Measurements from ENCODE around the gene SPATA2.

SPATA2 gene

DNA sequence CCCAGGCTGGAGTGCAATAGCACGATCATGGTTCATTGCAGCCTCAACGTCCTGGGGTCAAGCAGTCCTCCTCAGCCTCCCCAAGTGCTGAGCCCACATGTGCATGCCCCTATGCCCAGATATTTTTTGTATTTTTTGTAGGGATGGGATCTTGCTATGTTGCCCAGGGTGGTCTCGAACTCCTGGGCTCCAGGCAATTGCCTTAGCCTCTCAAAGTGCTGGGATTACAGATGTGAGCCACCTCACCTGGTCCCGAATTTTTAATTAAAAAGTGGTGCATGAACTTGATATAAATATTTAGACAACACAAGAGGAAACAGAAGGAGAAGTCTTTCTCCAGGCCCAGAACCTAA is 13.8 kb upstream of the SPATA2 start:
- no peak for DNase-seq (ENCODE audit: low read depth)

DNA sequence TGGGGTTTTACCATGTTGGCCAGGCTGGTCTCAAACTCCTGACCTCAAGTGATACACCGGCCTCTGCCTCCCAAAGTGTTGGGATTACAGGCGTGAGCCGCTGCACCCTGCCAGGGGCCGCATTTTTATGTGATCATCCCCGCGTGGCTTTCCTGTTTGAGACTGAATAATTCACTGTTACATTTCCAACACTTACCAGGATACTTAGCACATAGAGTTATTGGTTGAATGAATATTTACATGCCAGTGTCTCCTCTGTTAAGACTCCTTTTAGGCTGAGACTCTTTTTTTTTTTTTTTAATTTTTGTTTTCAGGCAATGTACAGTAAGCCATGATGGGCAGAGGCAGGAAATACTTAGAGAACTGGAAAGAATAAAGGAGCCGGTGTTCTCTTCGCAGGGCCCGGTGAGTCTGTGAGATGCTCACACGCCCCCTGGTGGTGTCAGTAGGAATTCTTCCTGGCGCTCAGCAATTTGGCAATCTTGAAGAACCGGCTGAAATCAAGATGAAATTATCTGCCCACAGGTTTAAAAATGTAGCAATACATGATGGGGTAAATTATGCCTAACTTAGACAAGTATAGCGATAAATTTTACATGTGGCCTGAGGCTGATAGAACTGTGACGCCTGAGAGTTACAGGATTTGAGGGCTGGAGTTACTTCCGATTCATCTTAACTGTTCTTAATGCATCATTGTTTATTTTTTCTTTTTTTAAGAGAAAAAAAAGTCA is 13.2 kb upstream of the SPATA2 start:
- peak; percentile 86 for DNase-seq (ENCODE audit: low read depth)

DNA sequence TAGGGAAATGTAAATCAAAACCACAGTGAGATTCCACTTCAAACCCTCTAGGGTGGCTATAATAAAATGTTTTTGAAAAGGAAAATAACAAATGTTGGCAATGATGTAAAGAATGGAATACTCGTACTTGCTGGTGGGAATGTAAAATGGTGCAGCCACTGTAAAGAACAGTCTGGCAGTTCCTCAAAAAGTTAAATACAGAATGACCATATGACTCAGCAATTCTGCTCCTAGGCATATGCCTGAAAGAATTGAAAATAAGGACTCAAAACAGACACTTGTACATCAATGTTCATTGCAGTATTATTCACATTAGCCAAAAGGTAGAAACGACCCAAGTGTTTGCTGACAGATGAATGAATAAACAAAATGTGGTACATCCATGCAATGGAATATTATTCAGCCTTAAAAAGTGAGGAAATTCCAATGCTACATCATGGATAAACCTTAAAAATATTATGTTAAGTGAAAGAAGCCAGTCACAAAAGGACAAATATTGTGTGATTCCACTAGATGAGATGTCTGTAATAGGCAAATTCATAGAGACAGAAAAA is 10.6 kb upstream of the SPATA2 start:
- DNase-seq (ENCODE audit: low read depth): no peak

DNA sequence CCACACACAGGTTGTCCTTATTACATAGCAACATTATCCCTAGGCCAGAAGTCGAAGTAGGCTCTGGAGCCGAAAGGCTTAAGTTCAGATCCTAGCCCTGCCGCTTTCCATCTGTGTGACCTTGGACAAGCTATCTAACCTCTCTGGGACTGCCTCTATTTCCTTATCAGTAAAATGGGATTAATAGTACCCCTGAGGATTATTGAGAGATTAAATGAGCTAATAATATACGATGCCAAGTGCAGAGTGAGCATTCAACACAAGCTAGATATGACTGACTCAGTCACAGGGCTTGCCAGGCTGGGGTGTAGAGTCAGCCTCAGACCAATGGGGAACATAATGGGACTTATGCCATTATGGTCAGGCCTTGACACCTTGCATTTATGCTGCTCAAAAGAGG is 8.9 kb upstream of the SPATA2 start:
- no peak for DNase-seq (ENCODE audit: low read depth)

DNA sequence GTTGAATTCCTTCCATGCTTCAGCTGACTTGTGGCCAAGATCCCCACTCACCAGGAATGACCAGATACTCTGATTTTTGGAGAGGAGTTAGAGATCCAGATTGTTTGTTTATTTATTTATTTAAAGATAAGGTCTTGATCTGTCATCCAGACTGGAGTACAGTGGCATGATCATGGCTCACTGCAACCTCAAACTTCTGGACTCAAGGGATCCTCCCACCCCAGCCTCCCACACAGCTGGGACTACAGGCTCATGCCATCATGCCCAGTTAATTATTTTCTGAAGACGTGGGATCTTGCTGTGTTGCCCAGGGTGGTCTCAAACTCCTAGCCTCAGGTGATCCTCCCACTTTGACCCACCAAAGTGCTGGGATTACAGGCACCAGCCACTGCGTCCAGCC is 4.1 kb upstream of the SPATA2 start:
- no peak for DNase-seq (ENCODE audit: low read depth)

DNA sequence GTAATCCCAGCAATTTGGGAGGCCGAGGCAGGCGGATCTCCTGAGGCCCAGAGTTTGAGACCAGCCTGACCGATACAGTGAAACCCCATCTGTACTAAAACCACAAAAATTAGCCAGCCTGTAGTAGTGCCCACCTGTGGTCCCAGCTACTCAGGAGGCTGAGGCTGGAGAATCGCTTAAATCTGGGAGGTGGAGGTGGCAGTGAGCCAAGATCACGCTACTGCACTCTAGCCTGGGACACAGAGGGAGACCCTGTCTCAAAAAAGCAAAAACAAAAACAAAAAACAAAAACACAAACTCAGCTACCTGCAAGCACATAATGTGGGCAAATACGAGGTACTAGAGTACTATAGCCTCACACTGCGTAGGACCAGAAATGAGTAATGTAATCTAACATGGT is 3.7 kb upstream of the SPATA2 start:
- no peak for DNase-seq (ENCODE audit: low read depth)

DNA sequence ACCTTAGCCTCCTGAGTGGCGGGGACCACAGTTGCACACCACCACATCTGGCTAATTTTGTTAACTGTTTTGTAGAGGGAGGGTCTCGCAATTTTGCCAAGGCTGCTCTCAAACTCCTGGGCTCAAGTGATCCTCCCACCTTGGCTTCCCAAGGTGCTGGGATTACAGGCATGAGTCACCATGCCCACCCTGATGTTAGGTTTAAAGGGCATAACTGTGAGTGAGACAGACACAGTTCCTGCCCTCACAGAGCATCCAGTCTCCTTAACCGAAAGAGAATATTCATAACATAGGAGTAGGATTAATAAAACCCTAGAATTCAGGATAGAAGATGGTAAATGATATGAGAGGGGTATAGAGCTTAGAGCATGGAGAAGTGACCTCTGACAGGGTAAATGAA is 3.1 kb upstream of the SPATA2 start:
- DNase-seq (ENCODE audit: low read depth): no peak

DNA sequence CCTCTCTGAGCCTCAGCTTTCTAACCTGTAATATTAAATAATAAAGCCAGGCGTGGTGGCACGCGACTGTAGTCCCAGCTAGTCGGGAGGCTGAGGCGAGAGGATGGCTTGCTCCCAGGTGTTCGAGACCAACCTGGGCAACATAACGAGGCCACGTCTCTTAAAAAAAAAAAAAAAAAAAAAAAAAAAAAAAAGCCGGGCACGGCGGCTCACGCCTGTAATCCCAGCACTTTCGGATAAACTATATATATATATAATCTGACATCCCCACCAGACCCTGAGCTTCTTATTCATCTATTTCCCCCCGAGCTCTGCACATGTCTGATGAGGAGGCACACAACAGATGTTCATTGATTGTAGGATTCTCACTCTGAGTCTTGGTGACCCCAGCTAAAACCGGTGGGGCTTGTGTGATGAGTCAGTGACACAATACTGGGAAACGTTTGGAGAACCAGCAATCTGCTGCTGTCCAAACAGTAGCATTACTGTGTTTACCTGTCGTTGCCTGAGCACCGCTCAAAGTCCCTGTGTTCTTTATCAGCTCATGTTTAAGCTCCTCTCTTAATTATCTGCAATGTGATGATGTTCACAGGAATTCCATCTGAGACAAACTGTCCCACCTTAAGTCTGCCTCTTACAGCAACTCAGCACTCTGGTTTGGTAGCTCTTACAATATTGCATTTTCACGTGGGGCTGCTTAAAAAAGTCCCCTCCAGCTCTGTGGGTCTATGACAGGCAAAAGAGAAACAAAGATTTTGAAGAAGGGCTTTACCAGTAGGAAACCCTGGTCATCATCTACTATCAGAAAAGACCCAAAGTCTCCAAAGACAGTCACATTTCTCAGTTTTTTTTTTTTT is 1.0 kb upstream of the SPATA2 start:
- DNase-seq (ENCODE audit: low read depth): no peak

DNA sequence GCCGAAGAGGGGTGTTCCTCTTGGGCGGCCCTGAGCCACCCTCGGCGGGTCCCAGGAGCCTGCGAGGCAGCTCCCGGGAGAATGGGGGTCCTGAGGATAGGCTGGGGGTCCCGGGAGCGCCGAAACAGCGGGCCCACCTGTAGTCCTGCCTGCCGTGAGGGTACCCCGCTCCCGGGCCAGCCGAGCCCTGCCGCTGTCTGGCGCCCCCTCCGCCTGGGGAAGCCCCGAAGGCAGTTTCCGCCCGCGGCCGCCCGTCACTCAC is 280 bp downstream of the SPATA2 start:
- DNase-seq (ENCODE audit: low read depth): no peak

DNA sequence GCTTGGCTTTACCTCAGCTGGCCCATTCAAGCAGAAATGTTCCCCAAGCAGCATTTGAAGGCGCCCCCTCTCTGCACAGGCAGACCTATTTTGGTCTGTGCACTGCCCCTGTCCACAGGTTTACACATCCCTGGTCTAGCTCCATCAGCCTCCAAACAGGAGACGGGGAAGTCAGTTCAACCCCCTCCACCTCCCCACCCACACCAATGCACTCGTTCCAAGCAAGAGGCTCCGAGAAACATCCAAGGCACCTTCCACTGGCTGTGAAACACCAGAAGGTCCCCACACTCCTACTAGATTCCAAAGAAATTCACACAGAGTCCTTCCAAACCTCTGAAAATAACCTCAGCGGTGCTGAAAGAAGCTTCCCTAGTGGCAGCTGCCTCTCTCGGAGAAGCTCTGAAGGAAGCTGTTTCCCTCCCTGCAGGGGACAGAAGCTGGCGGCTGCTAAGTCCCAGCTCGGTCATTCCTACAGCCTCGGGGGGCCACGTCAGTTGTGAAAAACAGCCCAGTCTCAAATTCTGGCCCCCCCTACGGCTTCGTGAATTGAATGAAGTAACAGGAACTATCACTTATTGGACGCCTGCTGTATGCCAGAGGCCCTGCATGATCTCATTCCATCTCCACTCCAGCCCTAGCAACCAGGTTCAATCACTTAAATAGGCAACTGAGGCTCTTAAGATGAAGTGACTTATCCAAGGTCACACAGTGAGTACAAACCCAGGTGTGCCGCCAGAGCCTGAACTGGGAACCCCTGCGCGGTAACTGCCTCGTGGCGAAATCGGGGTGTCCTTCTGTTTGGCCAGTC is 815 bp downstream of the SPATA2 start:
- no peak for DNase-seq (ENCODE audit: low read depth)

DNA sequence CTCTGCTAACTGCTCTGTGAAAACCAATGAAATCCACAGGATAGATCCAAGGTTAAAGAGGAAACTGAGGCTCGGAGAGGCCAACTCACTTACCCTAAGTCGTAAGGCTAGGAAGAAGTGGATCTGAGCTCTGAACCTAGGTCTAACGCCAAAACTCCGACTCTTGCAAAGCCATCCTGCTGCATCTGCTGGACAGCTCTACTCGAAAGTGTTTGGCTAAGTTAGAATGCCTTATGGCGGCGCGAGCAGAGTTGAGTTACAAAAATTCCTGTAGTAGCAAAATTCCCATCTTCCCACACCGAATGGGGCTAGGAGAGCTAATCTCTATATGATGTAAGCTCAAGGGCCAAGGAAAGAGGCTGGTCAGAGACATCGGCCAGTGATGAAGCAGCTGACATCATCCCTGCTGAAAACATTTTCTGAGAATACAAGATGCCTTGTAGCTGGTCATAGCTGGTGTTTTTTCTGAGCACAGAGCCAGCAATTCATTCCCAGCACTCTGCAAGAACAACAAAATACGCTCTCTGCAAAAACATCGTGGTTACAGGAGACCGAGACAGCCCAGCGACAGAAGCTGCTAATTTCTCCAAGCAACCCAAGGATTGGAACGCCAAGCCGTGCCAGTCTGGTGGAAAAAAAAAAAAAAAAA is 1.8 kb downstream of the SPATA2 start:
- DNase-seq (ENCODE audit: low read depth): no peak

DNA sequence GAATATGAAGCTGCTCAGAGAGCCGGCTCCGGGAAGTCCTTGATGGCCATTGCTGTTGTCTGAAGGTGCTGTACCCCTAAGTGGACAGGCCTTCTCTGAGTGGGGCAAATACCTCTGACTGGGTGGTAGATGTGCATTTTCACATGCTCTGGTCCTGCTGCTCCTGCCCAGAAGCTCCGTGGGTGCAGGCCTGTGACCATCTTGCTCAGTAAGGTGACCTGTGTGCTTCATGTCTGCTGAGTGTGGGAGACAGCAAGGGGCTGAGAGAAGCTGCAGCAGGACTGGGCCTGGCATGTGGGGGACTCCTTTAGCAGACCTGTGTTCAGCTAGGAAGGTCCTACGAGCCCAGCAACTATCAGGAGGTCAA is 5.0 kb downstream of the SPATA2 start:
- no peak for DNase-seq (ENCODE audit: low read depth)

DNA sequence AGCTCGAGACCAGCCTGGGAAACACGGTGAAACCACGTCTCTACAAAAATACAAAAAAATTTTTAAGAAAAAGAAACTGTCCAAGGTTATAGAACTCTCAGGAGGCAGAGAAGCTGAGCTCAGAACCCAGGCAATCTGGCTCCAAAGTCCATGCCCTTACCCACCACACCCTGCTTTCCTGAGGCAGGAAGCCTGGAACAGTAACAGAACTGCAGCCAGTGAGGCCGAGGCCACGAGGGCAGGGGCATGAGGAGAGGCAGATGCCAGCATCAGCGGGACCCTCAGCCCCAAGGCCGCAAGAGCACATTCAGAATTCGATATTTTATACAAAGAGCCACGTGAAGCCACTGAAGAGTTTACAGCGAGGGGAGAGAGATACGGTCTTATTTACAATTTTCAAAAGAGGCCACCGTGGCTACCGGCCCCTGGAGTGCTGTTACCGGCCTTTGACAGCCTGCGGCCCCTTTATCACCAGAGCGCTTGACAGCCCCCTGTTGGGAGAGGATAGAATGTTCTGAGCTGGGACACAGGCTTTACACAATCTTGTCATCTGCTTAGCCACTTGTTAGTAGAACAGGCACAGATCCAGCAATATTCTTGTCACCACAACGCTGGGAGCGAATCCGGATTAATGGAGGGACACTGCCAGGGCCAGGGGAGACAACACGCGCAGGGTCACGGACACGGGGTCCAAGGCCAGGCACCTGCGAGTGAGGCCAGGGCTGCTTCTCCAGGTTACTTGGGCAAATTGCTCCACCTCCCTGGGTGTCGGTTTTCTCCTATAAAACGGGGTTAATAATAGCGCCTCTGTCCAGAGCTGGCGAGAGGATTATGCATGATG is 5.6 kb downstream of the SPATA2 start:
- DNase-seq (ENCODE audit: low read depth): no peak

DNA sequence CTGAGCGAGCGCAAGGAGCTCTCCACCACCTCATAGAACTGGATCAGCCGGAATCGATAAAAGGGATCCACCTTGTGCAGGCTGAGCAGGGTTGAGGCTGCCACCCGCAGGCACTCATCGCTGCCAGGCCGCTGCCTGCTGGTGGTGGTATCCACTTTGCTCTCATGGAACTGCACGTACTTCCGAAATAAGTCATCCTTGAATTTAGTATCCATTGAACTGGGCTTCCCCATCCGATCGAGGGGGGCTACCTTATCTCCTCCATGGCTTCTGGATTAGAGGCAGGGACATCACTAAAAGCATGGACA is 7.1 kb downstream of the SPATA2 start:
- DNase-seq (ENCODE audit: low read depth): no peak

DNA sequence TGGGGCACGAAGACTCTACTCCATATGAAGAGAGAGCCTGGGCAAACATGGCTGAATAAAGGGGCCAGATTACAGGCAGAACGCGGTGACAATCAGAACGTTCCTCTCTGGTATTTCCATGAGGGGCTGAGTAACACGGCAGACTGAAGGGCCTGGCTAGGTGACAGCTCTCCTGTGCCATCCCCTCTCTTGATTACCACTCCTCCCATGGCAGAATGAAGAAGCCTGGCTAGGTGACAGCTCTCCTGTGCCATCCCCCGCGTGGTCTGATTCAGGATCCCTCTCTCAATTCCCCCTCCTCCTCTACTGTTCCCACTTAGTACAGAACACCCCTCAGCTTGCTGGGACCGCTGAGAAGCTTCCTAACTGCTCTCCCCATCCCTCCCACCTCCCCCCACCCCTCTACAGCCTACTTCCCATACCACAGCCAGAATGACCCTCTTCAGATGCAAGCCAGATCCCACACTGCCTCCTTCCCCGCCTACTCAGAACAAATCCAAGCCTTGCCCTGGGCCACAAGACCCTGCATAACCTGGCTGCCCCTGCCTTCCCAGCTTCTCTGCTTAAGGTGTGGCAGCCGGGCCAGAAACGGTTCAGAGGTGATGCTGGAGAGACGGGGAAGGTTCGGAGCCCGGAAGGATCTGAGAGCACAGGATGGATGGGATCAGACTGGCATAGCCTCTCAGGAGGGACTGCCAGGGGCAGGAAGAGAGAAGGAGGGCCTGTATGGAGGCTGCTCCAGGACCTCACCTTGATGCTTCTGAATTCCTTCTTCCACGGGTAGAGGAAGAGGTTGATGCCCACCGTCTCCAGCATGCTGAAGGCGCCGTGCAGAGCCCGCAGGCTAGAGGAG is 7.7 kb downstream of the SPATA2 start:
- DNase-seq (ENCODE audit: low read depth): no peak

DNA sequence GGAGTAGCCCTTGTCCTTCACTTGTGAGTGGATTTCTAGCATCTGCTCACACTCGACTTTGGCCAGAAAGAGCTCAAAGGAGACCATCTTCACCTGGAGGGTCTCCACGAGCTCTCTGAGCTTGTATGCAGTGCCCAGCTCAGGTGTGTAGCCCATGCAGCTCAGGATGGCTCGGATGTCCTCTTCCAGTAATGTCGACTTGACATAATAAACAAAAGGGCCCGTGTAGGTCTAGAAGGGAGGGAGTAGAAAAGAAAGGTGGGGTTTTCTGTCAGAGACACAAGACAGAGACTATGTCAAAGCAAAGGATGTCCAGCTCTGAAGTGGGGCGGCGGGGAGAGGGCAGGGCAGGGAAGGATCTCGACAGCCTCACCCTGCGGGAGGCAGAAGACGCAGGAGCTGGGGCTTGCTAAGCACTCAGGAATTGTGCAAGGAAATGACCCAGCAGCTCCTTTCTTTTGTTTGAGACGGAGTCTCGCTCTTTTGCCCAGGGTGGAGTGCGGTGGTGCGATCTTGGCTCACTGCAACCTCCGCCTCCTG is 8.6 kb downstream of the SPATA2 start:
- no peak for DNase-seq (ENCODE audit: low read depth)

DNA sequence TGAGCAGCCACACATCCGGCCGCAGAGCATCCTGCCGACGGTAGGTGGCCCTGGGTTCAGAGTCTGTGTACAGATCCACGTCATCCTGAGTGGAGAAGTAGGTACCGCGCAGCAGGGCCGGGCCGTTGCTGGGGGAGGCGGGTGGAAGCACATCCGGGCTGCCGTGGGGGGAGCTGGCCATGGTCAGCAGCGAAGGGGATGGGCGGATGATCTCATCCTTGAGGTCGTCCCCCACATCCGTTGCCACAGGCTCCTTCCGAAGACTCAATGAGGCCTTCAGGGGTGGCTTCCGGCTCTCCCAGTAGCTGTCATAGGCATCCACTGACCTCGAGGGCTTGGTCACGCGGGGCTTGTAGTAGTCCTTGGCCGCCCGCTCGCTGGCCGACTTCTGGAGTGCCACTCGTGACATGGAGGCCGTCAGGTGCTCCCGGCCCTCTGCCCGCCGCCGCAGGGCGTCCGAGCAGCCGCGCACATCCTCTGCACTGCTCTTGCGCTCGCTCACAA is 9.2 kb downstream of the SPATA2 start:
- DNase-seq (ENCODE audit: low read depth): no peak

DNA sequence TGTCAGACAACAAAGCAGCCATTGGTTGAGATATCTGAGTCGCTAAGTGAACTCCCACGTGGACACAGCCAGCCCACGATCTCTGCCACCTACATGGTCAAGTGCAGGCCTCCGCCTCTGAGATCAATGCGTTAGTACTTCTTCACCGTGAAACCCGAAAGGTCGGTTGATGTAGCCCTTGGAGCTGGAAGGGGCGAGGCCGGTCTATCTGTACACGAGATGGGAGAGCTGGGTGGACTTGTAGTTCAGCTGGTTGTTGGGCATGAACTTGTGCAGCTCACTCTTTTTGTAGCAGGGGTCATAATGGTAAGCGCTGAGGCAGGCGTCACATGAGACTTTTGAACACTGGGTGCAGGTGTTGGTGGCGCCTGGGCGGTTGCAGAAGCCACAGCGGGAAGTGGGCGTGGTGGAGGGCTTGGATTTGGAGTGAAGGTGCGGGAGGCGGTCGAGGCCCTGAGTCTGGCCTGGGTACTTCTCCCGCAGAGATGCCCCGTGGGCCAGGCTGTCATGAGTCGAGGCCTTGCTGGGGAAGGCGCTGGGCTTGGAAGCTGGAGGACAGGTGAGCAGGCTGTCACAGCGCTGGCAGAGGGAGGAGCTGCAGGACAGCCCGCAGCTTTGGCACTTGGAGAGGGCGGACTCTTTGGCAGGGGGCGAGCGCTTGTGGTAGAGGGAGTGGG is 9.8 kb downstream of the SPATA2 start:
- DNase-seq (ENCODE audit: low read depth): no peak

DNA sequence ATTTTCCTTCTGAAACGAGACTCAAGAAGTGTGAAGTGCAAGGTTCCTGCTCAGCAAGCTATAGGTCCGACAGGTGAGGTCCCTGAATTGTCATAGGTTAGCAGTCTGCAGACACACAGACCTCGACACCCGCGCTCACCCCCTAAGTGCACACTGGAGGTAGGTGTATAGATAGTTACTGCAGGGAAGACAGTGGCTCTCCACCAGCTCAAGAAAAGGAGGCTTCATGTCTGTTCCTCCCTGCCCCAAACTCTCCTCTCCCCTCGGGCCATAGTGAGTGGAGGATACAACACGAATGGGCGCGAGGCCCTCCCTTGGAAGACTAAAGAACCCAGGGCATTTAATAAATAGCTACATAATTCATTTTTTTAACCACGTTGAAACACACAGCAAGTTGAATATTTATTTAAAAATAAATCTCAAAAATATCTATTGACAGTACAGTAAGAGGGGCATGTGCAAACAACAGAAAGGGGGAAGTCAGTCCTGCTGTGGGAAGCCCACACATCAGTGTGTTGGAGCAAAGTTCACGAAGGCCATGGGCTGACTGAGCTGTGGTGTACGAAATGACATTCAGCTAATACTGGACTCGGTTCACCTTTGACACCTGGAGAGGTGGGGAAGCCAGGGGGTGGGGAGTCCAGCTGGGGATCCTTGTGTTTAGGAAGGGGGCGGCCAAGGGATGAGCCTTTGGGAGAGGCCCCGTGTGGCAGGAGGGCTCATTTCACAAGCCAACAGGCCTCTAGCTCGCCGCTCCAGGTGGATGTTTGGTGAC is 10.7 kb downstream of the SPATA2 start:
- DNase-seq (ENCODE audit: low read depth): no peak
